ENCODE measurements around the gene MFSD12.

The MFSD12 gene

GRCh38 chr19:3520166-3521103 is 37.0 kb downstream of the MFSD12 start:
- TF ChIP-seq ZNF221 (tag by site-specific recombination; IDR thresholded peaks at IDR 0.05; ENCODE audit: borderline replicate concordance) = no peak
- peak; percentile 85 for TF ChIP-seq SCRT1 (tag by site-specific recombination; IDR thresholded peaks at IDR 0.05; ENCODE audit: borderline replicate concordance)
- peak; percentile 96 for TF ChIP-seq SCRT2 (tag by site-specific recombination; IDR thresholded peaks at IDR 0.05)
- H3K27ac ChIP-seq (ENCODE audit: extremely low read depth, low read depth, low read length) = no peak overlapping the region
- H3K4me3 ChIP-seq (ENCODE audit: low read depth, low read length) = no peak overlapping the region
- CTCF ChIA-PET = interaction anchor here (0.6 kb wide), 1 partner anchor 24 kb away, joined by 3 read pairs; no protein-coding TSS in a partner anchor
- H3K4me1 ChIP-seq (ENCODE audit: control insufficient read depth, insufficient read depth, low read length) = peaks cover 4% of the 10 kb centered on the region; the same call in 1 of the 2 replicates
- POLR2A ChIA-PET = no interaction called here
- H3K9me3 ChIP-seq (ENCODE audit: control insufficient read depth, insufficient read depth, low read depth, low read length) = no peaks in the 10 kb centered on the region
- H3K36me3 ChIP-seq (ENCODE audit: control insufficient read depth in 2 of 2, insufficient read depth in 1 of 2, low read length in 2 of 2) = peaks cover 5 to 80% of the 10 kb centered on the region in 2 experiments; a peak in 1 of 3 replicates

GRCh38 chr19:3519126-3519525 is 38.3 kb downstream of the MFSD12 start:
- no peak for TF ChIP-seq ZNF654 (tag by site-specific recombination; IDR thresholded peaks at IDR 0.05; ENCODE audit: low read depth)
- no peak for TF ChIP-seq ZBTB8A (tag by site-specific recombination; IDR thresholded peaks at IDR 0.05)
- Histone ChIP-seq H3K36me3 (ENCODE audit: control insufficient read depth in 2 of 2, insufficient read depth in 1 of 2, low read length in 2 of 2) (peaks cover 5 to 73% of the 10 kb centered on the region in 2 experiments; a peak in 1 of 3 replicates), H3K27ac (ENCODE audit: extremely low read depth, low read depth, low read length) (no peak overlapping the region), H3K4me3 (ENCODE audit: low read depth, low read length) (no peak overlapping the region), H3K4me1 (ENCODE audit: control insufficient read depth, insufficient read depth, low read length) (peaks cover 4% of the 10 kb centered on the region; the same call in 1 of the 2 replicates), H3K9me3 (ENCODE audit: control insufficient read depth, insufficient read depth, low read depth, low read length) (no peaks in the 10 kb centered on the region)
- ChIA-PET POLR2A (no interaction called here), CTCF (interaction anchor here (0.6 kb wide), 1 partner anchor 56 kb away, joined by 3 read pairs; no protein-coding TSS in a partner anchor)

- CTCF ChIA-PET = interaction anchor here (0.6 kb wide), 1 partner anchor 211 kb away, joined by 4 read pairs; no protein-coding TSS in a partner anchor
- Histone ChIP-seq H3K9me3 (ENCODE audit: control insufficient read depth, insufficient read depth, low read depth, low read length) (no peaks in the 10 kb centered on the region), H3K4me1 (ENCODE audit: control insufficient read depth, insufficient read depth, low read length) (peaks cover 4% of the 10 kb centered on the region; the same call in 1 of the 2 replicates), H3K36me3 (ENCODE audit: control insufficient read depth in 2 of 2, insufficient read depth in 1 of 2, low read length in 2 of 2) (peaks cover 5 to 72% of the 10 kb centered on the region in 2 experiments; a peak in 1 of 3 replicates), H3K4me3 (ENCODE audit: low read depth, low read length) (no peak overlapping the region), H3K27ac (ENCODE audit: extremely low read depth, low read depth, low read length) (no peak overlapping the region)
- POLR2A ChIA-PET = no interaction called here
- TF ChIP-seq YY1 (tag by site-specific recombination; IDR thresholded peaks at IDR 0.05) (no peak), ZNF37A (tag by site-specific recombination; IDR thresholded peaks at IDR 0.05) (no peak), ATF2 (tag by site-specific recombination; IDR thresholded peaks at IDR 0.05; ENCODE audit: low read depth) (no peak), ZNF169 (tag by site-specific recombination; IDR thresholded peaks at IDR 0.05) (no peak), ZNF23 (tag by site-specific recombination; IDR thresholded peaks at IDR 0.05; ENCODE audit: borderline replicate concordance) (no peak), ZNF398 (tag by site-specific recombination; IDR thresholded peaks at IDR 0.05) (no peak), ZNF174 (tag by site-specific recombination; IDR thresholded peaks at IDR 0.05) (no peak), ZNF362 (tag by site-specific recombination; IDR thresholded peaks at IDR 0.05) (no peak), SP3 (tag by site-specific recombination; IDR thresholded peaks at IDR 0.05) (no peak)
Measured at GRCh38 chr19:3518659-3519058, 38.7 kb downstream of the MFSD12 start.

Data from HEK293 (cell line).